GM19351 (cell line): ENCODE results near the gene SFXN3.
A peak's percentile ranks its signal among the peaks of the same experiment; 100 is the strongest.
"Not testable (repeated sequence)": the region's sequence is repeated elsewhere in the genome, so short reads cannot be mapped to it uniquely, and the experiment has no call there.

Source experiments
- ATAC-seq: cut with Tn5 transposase; IDR thresholded peaks from one replicate; pipeline ENCODE4 v1.9.1; 2021; ENCODE audit warnings: mild to moderate bottlenecking, moderate library complexity; ENCODE audit not compliant: unreplicated experiment

The SFXN3 gene

GRCh38 chr10:101034404-101034803, 3.4 kb downstream of the SFXN3 start:
- not testable (repeated sequence) for ATAC-seq

GRCh38 chr10:101035314-101035713, 4.3 kb downstream of the SFXN3 start:
- no peak for ATAC-seq

GRCh38 chr10:101035916-101036702, 5.1 kb downstream of the SFXN3 start:
- ATAC-seq: no peak

GRCh38 chr10:101036726-101037125, 5.7 kb downstream of the SFXN3 start:
- no peak for ATAC-seq

GRCh38 chr10:101038484-101038883, 7.5 kb downstream of the SFXN3 start:
- no peak for ATAC-seq

GRCh38 chr10:101040061-101040460, 9.0 kb downstream of the SFXN3 start:
- no peak for ATAC-seq

GRCh38 chr10:101040851-101041250, 9.8 kb downstream of the SFXN3 start:
- ATAC-seq: no peak

GRCh38 chr10:101041252-101041761, 10.3 kb downstream of the SFXN3 start:
- peak; percentile 64 for ATAC-seq

- ATAC-seq: no peak
These were observed 11.1 kb downstream of the SFXN3 start for GRCh38 chr10:101042118-101042517.

- ATAC-seq: peak; percentile 97
These were observed 11.8 kb downstream of the SFXN3 start for GRCh38 chr10:101042667-101043362.

GRCh38 chr10:101043363-101043707, 12.3 kb downstream of the SFXN3 start:
- ATAC-seq: no peak

- ATAC-seq: no peak
These were observed 13.1 kb downstream of the SFXN3 start for GRCh38 chr10:101044117-101044516.

- no peak for ATAC-seq
These were observed 15.6 kb downstream of the SFXN3 start for GRCh38 chr10:101046332-101047238.

- ATAC-seq: no peak
These were observed 16.2 kb downstream of the SFXN3 start for GRCh38 chr10:101047268-101047667.

GRCh38 chr10:101047961-101048892, 17.2 kb downstream of the SFXN3 start:
- ATAC-seq: no peak

- peak; percentile 74 for ATAC-seq
These were observed 19.4 kb downstream of the SFXN3 start for GRCh38 chr10:101050208-101051069.

- ATAC-seq: no peak
These were observed 21.3 kb downstream of the SFXN3 start for GRCh38 chr10:101052285-101052684.

GRCh38 chr10:101053516-101053915, 22.5 kb downstream of the SFXN3 start:
- ATAC-seq: no peak

GRCh38 chr10:101054351-101054750, 23.3 kb downstream of the SFXN3 start:
- ATAC-seq: no peak
